ENCODE results near the gene TMEM200B.
"Not testable (repeated sequence)": the region's sequence is repeated elsewhere in the genome, so short reads cannot be mapped to it uniquely, and the experiment has no call there.

Gene TMEM200B

DNA sequence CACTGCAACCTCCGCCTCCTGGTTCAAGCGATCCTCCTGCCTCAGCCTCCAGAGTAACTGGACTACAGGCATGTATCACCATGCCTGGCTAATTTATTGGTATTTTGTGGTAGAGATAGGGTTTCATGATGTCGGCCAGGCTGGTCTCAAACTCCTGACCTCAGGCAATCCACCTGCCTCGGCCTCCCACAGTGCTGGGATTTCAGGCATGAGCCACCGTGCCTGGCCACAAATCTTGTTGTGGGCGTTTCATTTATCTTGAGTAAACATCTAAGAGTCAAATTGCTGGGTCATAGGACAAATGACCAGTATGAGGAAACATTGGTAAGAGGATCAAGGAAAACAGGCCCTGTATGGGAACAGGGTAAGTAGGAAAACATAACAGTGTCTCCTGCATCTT, 17.9 kb downstream of the TMEM200B start:
- no peak for DNase-seq

DNA sequence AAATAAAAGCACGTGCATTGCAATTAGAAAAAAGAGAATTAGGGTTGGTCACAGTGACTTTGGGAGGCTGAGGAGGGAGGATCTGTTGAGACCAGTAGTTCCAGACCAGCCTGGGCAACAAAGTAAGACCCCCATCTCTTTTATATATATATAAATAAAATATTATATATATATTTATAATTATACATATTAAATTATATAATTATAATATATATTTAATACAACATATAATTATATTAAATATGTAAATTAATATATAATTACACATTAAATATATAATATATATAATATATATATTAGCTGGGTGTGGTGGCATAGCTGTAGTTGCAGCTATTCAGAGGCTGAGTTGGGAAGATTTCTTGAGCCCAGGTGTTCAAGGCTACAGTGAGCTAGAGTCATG, 23.2 kb downstream of the TMEM200B start:
- DNase-seq, result no peak

DNA sequence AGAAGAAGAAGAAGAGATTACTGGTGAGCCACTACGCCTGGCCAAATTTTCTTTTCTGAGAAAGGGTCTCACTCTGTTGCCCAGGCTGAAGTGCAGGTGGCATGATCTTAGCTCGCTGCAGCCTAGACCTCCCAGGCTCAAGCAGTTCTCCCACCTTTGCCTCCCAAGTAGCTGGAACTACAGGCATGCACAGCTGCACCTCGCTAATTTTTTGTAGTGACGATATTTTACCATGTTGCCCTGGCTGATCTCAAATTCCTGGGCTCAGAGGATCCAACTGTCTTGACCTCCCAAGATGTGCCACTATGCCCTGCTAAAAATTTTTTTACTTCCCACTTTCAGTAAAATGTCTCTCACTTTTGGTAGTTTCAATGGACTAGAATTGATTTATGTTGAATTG, 24.4 kb downstream of the TMEM200B start:
- no peak for DNase-seq

- no peak for DNase-seq
Measured at GRCh38 chr1:29096231-29096886, 27.3 kb downstream of the TMEM200B start.

DNA sequence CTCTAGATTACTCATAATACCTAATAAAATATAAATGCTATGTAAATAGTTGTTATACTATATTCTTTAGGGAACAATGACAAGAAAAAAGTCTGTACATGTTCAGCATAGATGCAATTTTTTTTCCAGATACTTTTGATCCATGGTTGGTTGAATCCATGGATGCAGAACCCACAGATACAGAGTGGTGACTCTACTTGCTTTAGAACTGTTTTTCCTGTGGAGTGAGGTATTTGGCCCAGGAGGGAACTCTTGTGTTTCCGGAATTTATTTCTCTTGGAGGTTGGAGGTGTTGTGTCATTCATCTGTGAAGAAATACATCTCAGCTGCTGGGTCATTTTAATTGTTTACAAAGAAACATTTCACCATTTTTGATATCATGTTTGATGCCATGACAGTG, 28.7 kb downstream of the TMEM200B start:
- DNase-seq, result no peak

DNA sequence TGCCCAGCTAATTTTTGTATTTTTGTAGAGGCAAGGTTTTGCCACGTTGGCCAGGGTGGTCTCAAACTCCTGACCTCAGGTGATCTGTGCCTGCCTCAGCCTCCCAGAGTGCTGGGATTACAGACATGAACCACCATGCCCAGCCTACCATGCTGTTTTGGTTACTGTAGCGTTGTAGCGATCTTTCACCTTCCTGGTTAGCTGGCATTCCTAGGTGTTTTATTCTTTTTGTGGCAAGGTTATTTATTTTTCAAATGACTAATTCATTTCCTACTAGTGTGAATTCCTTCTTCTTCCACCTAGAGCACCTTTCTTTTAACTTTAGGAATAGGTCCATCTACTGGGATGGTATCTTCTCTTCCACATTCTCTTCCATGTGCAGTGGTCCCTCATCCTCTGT, 29.3 kb downstream of the TMEM200B start:
- DNase-seq, result no peak

- DNase-seq, result not testable (repeated sequence)
Measured at GRCh38 chr1:29092704-29093103, 31.0 kb downstream of the TMEM200B start.

DNA sequence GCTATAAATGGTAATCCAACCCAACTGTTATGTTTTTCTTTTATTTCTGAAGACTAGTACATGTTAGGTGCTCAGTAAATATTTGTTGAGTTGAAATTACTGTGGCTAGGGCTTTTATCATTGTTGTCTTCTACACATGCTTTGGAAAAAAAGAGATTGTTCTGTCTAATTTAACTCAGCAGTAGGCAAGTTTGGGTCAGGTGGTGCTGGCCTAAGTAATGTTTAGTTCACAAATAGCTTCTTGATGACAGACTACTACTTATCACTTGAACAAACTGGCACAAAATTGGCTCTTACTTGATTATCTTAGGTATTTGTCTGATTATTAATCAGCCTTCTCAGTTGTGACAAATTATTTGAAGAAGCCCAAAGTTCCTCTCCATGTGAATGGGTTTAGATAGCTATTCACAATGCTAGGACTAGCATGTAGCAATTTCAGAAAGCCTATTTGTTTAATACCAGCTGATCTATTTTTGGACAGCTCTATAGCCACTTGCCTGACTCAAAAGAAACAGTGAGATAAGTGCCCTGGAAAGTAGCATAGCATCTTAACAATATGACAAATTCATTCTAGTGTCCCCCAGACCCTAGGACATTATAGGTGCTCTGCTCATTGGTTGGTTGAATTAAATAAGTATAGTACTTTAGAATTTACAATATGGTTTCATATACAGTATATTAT, 32.6 kb downstream of the TMEM200B start:
- no peak for DNase-seq

- no peak for DNase-seq
Measured at GRCh38 chr1:29084196-29084521, 39.5 kb downstream of the TMEM200B start.

- no peak for DNase-seq
Measured at GRCh38 chr1:29083317-29084195, 40.1 kb downstream of the TMEM200B start.

DNA sequence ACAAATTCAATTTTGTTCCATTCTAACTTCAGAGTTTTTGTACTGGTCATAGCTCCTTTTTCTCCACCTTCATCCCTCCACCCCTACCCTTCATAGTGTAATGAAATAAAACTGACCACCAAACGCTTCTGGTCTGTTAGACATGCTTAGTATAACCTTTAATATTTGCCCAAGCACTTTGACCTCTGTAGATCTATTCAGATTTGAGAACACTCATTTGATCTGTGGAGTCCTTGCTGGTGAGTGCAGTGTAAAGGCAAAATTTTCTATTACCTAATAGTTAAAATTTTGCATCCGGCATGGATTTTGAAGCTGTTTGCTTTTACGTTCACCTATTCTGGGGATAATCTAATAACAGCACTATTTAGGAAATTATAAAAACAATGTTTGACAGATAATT, 41.2 kb downstream of the TMEM200B start:
- no peak for DNase-seq

DNA sequence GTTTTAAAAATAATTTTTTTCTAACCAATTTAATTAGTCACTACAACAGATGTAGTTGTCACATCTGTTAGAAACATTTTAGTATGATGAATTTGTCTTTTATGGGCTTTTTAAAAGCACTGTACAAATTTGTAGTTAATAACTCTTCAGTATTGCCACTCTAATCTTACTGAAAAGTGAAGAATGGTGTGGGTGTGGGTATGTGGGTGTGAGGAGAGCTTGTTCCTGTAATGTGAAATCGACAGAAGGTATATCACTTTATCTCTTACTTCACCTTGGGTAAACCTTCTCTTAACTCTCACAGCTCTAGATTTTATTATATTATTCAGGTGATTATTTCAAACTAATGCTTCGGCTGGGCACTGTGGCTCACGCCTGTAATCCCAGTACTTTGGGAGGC, 42.5 kb downstream of the TMEM200B start:
- DNase-seq, result no peak

DNA sequence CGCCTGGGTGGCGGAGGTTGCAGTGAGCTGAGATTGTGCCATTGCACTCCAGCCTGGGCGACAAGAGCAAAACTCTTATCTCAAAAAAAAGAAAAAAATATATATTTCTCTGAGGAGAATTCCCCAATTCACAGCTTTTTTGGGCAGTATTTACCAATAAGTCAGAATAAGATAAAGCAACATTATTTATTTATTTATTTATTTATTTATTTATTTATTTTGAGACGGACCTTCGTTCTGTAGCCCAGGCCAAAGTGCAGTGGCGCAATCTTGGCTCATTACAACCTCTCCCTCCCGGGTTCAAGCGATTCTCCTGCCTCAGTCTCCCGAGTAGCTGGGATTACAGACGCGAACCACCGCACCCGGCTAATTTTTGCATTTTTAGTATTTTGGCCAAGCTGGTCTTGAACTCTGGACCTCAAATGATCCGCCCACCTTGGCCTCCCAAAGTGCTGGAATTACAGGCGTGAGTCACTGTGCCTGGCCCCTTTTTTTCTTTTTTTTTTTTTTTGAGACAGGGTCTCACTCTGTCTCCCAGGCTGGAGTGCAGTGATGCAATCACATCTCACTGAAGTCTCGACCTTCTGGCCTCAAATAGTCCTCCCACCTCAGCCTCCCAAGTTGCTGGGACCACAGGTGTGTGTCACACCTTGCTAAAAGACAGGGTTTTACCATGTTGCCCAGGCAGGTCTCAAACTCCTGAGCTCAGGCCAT, 43.6 kb downstream of the TMEM200B start:
- not testable (repeated sequence) for DNase-seq

DNA sequence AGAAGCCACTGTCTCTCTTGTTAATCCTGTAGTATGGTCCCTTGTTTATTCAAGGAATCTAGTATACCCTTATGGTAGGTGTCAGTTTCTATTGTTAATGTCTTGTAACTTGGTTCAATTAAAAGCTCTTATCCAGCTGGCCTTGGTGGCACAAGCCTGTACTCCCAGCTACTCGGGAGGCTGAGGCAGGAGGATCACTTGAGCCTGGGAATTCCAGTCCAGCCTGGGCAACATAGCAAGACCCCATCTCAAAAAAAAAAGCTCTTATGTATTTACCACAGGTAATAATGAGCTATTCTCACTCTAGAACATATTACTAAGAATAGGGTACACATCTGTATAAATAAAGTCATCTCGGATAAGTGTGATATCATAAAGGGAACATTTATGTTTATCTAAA, 46.5 kb downstream of the TMEM200B start:
- no peak for DNase-seq
